Epidermal melanocyte (primary cell): ENCODE data around the gene MYMK.

Source experiments
- DNase-seq: peaks from one replicate; pipeline ENCODE4 v3.0.0; 2011; ENCODE audit warnings: low spot score; ENCODE audit not compliant: insufficient read length

MYMK gene

DNA sequence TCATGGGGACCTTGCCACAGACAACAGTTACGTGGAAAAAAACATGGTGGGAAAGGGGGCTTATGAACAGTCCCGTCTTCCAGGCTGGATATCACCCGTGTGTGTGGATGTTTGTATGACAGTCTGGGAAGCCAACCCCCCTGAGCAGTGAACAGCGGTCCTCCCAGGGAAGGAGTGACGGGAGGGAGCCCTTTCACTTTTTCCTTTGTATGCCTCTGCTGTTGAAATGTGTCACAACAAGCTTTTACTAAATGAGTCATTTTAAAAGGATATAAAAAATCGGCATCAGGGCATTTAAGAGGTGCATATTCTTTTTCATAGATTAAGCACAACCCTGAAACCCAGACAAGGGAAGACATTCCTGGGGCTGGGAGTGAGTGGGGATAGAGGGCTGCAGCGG lies 5.1 kb downstream of the MYMK start:
- no peak for DNase-seq

DNA sequence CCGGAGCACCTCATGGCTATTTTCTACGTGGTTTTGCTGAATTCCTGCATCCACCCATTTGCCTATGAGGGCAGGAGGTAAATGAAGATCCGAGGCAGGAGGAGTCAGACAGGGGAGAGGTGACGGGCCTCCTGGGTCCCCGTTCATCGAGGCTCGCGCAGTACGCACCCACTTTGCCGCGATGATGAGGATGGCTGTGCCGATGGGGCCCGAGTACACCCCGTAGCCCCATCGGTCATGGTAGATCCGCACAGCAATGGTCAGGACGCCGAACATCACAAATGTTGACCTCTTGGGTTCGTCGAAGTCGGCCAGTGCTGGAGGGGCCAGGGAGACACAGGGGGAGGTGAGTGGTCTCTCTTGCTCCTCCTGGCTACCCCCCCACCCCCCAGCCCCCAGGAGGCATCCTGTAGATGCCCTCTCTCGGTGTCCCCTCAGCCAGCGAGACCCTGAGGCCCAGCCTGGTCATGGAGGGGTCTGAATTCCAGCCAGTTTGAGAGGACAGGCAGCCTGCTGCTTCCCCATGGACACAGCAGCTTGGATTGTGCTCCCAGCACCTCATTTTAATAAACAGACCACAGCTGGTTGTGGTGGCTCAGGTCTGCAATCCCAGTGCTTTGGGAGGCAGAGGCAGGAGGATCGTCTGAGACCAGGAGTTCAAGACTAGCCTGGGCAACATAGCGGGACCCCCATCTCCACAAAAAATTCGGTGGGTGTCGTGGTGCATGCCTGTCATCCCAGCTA lies 5.9 kb downstream of the MYMK start:
- DNase-seq, result no peak

- DNase-seq, result no peak
Observed at GRCh38 chr9:133518200-133518599, 6.6 kb downstream of the MYMK start.

DNA sequence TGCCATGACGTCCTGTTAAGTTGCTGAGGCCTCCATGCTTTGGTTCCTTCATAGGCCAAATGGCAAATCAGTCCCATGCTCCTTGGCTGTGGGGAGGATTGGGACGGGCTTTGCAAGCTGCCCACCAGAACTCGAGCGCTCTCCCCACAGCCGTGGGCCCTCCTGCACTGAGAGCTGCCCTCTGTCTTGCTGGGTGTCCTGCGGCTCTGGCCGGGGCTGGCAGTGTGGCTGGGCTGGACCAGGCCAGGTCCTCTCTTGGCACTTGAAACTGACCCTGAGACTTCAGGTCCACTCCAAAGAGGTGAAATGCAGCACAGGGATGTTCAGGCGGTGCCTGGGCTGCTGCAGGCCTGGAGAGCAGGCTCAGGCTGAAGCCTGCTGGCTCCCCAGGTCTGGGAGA lies 7.0 kb downstream of the MYMK start:
- no peak for DNase-seq

- DNase-seq, result no peak
Observed at GRCh38 chr9:133516961-133517350, 7.8 kb downstream of the MYMK start.

GRCh38 chr9:133516256-133516960 lies 8.4 kb downstream of the MYMK start:
- no peak for DNase-seq

DNA sequence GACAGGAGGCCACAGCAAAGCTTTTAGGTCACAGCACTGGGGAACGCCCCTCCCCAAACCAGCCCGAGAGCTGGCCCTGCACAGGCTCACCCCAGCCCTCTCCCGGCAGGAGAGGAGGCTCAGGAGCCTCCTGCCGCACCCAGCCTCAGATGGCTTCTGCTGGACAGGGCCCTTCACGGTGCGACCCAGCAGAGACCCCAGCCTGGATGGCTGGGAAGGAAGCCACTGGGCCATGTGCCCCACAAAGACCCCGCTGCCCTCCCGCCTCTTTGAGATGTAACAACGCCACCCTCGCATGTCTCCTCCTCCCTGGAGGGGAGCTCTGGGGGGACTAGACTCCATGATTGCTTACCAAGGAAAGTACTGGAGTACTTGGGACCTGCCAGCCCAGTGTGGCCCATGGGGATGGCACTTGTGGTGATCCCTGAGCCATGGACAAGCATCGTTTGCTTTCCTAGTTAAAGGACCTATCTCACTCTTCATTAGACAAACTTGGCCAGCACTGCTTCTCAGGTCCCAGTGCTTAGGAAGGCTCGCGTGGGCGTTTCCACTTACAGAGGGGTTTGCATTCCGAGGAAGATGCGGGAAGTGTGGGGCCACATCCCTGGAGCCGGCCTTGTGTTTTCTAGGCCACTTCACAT lies 9.0 kb downstream of the MYMK start:
- no peak for DNase-seq

GRCh38 chr9:133515240-133515610 lies 9.5 kb downstream of the MYMK start:
- DNase-seq, result no peak

- no peak for DNase-seq
Observed at GRCh38 chr9:133514460-133515239, 10.1 kb downstream of the MYMK start.

DNA sequence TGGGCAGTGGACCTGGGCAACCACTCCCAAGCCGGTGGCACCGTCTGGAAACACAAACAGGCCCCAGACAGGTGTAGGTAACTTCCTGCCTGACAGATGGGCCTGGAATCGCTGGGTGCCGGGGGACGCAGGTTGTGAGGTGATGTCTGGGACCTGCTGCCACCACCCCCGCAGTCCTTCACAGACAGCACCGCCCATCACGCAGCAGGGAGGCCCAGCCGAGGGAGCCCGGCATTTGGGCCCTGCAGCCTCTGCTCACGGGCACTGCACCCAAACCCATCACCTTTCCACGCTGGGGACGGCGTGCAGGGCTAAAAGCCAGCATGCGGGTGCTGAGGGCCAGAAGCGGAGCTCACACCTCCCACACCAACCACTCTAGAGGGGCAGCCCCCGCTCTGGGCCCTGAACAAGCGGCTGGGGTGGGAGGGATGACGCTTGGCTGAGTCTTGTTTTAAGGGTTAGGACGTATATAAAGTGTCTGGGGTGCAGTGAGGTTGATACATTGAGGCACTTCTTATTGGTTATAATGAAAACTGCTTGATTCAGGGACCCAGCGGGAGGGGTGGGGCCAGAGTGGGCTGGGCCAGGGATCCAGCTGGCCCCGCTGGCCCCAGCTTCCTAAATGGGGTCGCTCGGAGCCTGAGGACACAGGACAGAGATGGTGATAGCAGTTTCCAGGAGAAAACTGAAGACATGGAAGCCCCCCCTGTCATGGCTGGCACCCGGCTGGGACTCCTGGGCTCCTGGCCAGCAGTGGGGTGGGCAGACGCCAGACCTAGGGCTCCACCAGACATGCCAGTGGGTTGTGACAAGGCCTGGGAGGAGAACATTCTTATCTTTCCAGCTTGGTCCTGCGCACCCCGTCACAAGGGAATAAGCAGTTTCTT lies 11.3 kb downstream of the MYMK start:
- DNase-seq, result no peak

DNA sequence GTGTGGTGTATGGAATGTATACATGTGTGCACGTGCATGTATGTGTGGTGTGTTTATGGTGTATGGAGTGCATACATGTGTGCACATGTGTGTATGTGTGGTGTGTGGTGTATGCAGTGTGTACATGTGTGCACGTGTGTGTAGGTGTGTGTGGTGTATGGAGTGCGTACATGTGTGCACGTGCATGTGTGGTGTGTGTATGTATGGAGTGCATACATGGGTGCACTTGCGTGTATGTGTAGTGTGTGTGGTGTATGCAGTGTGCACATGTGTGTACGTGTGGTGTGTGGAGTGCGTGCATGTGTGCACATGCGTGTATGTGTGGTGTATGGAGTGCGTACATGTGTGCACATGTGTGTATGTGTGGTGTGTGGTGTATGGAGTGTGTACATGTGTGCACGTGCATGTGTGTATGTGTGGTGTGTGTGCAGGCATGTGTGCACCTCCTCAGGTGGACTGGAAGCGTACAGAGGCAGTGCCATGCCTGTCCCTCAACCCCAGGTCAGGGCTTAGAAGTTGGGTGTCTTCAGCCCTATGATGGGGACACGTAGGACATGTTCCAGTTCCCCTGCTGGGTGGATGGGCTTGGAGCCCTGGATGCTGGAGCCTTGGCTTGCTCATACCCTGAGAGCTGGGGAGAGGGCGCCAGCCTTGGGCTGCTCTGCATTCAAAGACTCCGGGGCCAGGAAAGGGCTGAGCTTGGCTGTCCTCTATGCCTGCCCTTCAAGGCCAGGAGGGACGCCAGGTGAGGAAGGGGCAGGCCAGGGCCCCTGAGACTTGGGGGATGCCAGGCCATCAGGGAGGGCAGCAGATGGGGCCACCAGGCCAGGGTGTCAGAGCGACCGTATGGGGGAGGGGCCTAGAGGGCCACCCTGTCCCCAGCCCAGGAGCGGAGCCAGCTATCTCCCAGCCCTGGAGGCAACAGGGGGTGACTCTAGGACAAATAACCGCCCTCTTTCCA lies 12.2 kb downstream of the MYMK start:
- DNase-seq, result no peak

DNA sequence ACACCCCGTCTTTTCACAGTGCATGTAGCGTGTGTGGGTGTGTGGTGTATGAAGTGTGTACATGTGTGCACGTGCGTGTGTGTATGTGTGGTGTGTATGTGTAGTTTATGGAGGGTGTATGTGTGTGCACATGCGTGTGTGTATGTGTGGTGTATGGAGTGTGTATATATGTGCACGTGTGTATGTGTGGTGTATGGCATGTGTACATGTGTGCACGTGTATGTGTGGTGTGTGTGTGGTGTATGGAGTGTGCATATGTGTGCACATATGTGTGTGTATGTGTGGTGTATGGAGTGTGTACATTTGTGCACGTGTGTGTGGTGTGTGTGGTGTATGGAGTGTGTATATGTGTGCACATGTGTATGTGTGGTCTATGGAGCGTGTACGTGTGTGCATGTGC lies 13.2 kb downstream of the MYMK start:
- no peak for DNase-seq

- no peak for DNase-seq
Observed at GRCh38 chr9:133510926-133511505, 13.7 kb downstream of the MYMK start.

- DNase-seq, result no peak
Observed at GRCh38 chr9:133509179-133510083, 15.3 kb downstream of the MYMK start.

DNA sequence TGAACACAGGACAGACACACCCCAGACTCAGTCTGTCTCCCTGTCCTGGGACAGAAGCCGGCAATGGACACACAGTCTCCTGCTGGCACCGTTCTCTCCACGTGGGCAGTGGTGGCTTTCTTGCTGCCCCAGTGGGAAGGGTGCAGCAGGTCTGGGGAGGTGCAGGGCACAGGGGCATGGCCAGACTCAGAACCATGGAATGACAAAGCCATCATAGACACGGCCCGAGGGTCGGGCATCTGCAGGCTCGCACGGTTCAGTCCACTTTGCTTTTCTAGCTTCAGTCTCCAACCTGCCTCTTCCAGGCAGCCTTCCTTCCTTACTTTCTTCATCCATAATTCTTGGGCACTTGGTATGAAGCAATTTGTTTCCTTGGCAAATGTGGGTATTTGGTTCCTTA lies 16.7 kb downstream of the MYMK start:
- no peak for DNase-seq

DNA sequence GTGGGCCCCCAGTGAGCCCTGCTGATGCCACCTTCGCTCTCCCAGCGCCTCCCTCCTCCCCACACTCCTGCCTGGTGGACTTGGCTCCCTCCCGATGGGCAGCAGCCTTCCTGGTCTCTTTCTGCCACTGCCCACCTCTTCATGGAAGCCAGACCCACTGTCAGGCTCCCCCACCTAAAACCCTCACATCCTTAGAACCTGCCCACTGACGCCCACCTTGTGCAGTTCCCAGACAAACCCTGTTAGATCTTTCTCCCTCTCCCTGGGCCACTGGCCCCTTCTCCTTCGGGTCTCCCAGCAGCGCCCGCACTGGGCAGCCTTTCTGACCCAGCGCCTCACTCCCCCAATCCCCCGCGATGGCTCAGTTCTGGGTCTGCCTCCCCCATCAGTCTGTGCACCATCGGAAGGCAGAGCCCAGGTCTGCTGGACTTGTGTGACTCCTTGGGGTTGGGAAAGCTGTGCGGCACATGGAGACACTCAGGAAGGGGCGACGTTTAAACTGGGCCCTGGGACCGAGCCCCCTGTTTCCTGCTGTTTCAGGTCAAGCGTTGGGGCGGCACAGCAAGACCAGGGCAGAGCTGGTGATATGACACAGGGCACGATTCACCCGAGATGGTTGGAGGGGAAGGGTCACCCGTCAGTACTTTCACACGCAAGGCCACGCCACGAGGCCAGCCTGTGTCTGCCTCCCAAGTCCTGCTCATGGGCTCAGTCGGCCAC lies 17.4 kb downstream of the MYMK start:
- DNase-seq, result no peak

DNA sequence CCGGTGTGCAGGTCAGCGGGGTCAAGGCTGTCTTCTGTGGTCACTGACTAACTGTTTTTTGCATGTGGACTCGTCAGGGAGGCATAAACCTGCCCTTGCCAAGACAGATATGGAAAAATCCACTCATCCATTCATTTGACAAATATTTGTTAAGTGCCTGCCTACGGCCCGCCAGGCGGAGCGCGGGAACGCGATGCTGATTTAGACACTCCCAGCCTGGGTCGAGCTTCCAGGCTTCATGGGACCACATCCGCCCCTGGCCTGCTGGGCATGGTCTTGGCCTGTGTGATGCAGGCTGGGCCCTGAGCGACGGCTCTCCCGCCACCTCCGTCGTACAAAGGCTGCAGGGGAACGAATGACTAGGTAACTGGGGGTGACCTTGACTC lies 18.1 kb downstream of the MYMK start:
- no peak for DNase-seq
